Raji (cell line): ENCODE measurements around the gene AIMP2.
A peak's percentile ranks its signal among the peaks of the same experiment; 100 is the strongest.
"Not testable (repeated sequence)": the region's sequence is repeated elsewhere in the genome, so short reads cannot be mapped to it uniquely, and the experiment has no call there.

Source experiments
- POLR2A ChIP-seq: IDR thresholded peaks from 2 replicates; pipeline ENCODE4 v1.6.1; 2011; ENCODE audit warnings: low read depth, low read length, control low read depth; ENCODE audit not compliant: insufficient read depth

The AIMP2 gene

GRCh38 chr7:6008668-6009611, at the start of gene AIMP2, which contains the start of gene PMS2:
Gene AIMP2, plus strand, starts transcription at chr7:6009272. Its CDS starts 92 bp downstream, at chr7:6009364.
Gene PMS2, minus strand, starts transcription at chr7:6009049. Its CDS starts 30 bp downstream, at chr7:6009019.
- TF ChIP-seq POLR2A = peak; percentile 95

GRCh38 chr7:5970347-5970911, 38.6 kb upstream of the AIMP2 start, which contains the start of gene RSPH10B:
Gene RSPH10B, minus strand, starts transcription at chr7:5970689. Its CDS starts 3,573 bp downstream, at chr7:5967116.
- not testable (repeated sequence) for TF ChIP-seq POLR2A

- no peak for TF ChIP-seq POLR2A
Observed at GRCh38 chr7:5997210-5997808, 11.8 kb upstream of the AIMP2 start.

GRCh38 chr7:6007386-6007785, 1.7 kb upstream of the AIMP2 start:
- no peak for TF ChIP-seq POLR2A

- no peak for TF ChIP-seq POLR2A
Observed at GRCh38 chr7:6011541-6011940, 2.5 kb downstream of the AIMP2 start.

GRCh38 chr7:6012355-6013104, 3.5 kb downstream of the AIMP2 start:
- no peak for TF ChIP-seq POLR2A

- no peak for TF ChIP-seq POLR2A
Observed at GRCh38 chr7:6015917-6016652, 7.0 kb downstream of the AIMP2 start.

GRCh38 chr7:6016653-6016966, 7.5 kb downstream of the AIMP2 start:
- TF ChIP-seq POLR2A = no peak

- no peak for TF ChIP-seq POLR2A
Observed at GRCh38 chr7:6020371-6021286, 11.6 kb downstream of the AIMP2 start.

- TF ChIP-seq POLR2A = no peak
Observed at GRCh38 chr7:6022707-6023106, 13.6 kb downstream of the AIMP2 start.

- no peak for TF ChIP-seq POLR2A
Observed at GRCh38 chr7:6023974-6024435, 14.9 kb downstream of the AIMP2 start.

GRCh38 chr7:6026011-6026819, 17.1 kb downstream of the AIMP2 start:
- TF ChIP-seq POLR2A = no peak

GRCh38 chr7:6026820-6027311, 17.8 kb downstream of the AIMP2 start:
- no peak for TF ChIP-seq POLR2A
